B cell (primary cell): ENCODE results near the gene THY1. TPM values are rescaled to one million over a fixed set of nuclear protein-coding genes. Genes with fewer than 3 reads are reported as not detected.
A peak's percentile ranks its signal among the peaks of the same experiment; 100 is the strongest.

Source experiments
- ATAC-seq: fragments of 200-7000 bp; cut with Tn5 transposase; one replicate; pipeline ENCODE4 v1.10.0; 2021; ENCODE audit warnings: low read depth, mild to moderate bottlenecking, moderate number of reproducible peaks, moderate library complexity
- CTCF ChIA-PET: fragments of 350-600 bp; sonication (Branson Sonifier 250); formaldehyde crosslinking; loops from one replicate; lab custom pipeline; 2021; ENCODE audit warnings: antibody characterized with exemption, inconsistent platforms; lab: Charles Lee
- POLR2A ChIA-PET: fragments of 350-600 bp; sonication (Branson Sonifier 250); formaldehyde crosslinking; loops from one replicate; lab custom pipeline; 2021; ENCODE audit warnings: antibody characterized with exemption; lab: Charles Lee
- DNase-seq: peaks from one replicate; pipeline ENCODE4 v3.0.0; 2013
- H2AFZ ChIP-seq: 2 replicates; pipeline ENCODE4 v1.6.1; 2012; ENCODE audit warnings: mild to moderate bottlenecking, low read depth, low read length; ENCODE audit not compliant: insufficient read depth, poor library complexity, severe bottlenecking
- H3K27ac ChIP-seq, 2 donors: 1 replicate in 1 of 2; 2 replicates in 1 of 2; pipeline ENCODE4 v1.5.1; 2012 to 2013; ENCODE audit warnings: low read length in 2 of 2, mild to moderate bottlenecking in 2 of 2, moderate library complexity in 1 of 2
- H3K27me3 ChIP-seq, 4 experiments: fragments of 200-600 bp in 1 of 4; sonication (generic) in 1 of 4; replicated peaks in 1 of 4; 1 replicate in 2 of 4; 2 replicates in 2 of 4; pipeline versions ENCODE4 v1.6.1 to v1.7.0; 2013 to 2016; ENCODE audit warnings: low read length in 3 of 4, mild to moderate bottlenecking in 2 of 4, mixed read lengths in 1 of 4, moderate library complexity in 1 of 4; ENCODE audit not compliant: insufficient read depth in 4 of 4, control insufficient read depth in 3 of 4; ENCODE audit errors: control extremely low read depth in 1 of 4
- H3K36me3 ChIP-seq, 2 experiments: replicated peaks in 1 of 2; 1 replicate in 1 of 2; 2 replicates in 1 of 2; pipeline versions ENCODE4 v1.6.1 to v1.7.1; 2013; ENCODE audit warnings: low read length in 1 of 2; ENCODE audit not compliant: insufficient read depth in 2 of 2, control insufficient read depth in 1 of 2; ENCODE audit errors: control extremely low read depth in 1 of 2, extremely low read depth in 1 of 2
- H3K4me1 ChIP-seq, 2 donors: fragments of 200-600 bp in 1 of 2; sonication (generic) in 1 of 2; 1 replicate in 1 of 2; 2 replicates in 1 of 2; pipeline versions ENCODE4 v1.5.1 to v1.6.1; 2013 to 2017; ENCODE audit warnings: low read length in 2 of 2; ENCODE audit not compliant: control insufficient read depth in 2 of 2, insufficient read depth in 2 of 2
- H3K4me2 ChIP-seq: replicated peaks from 2 replicates; pipeline ENCODE3; 2012; ENCODE audit warnings: mild to moderate bottlenecking, low read depth, low read length; ENCODE audit not compliant: poor library complexity, severe bottlenecking
- H3K4me3 ChIP-seq, 5 experiments: fragments of 200-600 bp in 1 of 5; sonication (generic) in 1 of 5; 1 replicate in 3 of 5; 2 replicates in 2 of 5; pipeline versions ENCODE4 v1.5.1 to v1.7.0; 2011 to 2016; ENCODE audit warnings: low read length in 4 of 5, mild to moderate bottlenecking in 4 of 5, low read depth in 2 of 5, control low read depth in 1 of 5, moderate library complexity in 1 of 5; ENCODE audit not compliant: insufficient read depth in 1 of 5; ENCODE audit errors: control extremely low read depth in 1 of 5, extremely low read depth in 1 of 5
- H3K79me2 ChIP-seq: fragments of 200-600 bp; sonication (generic); one replicate; pipeline ENCODE4 v1.6.0; 2016; ENCODE audit warnings: low read length; ENCODE audit not compliant: control insufficient read depth, insufficient read depth
- H3K9ac ChIP-seq: fragments of 200-600 bp; sonication (generic); 2 replicates; pipeline ENCODE4 v1.6.1; 2017; ENCODE audit warnings: mild to moderate bottlenecking, low read length, moderate library complexity
- H3K9me3 ChIP-seq, 3 donors: one replicate each; pipeline versions ENCODE4 v1.6.1 to v1.7.1; 2013; ENCODE audit warnings: low read length in 2 of 3; ENCODE audit not compliant: control insufficient read depth in 2 of 3, insufficient read depth in 1 of 3; ENCODE audit errors: control extremely low read depth in 1 of 3
- H4K20me1 ChIP-seq: 2 replicates; pipeline ENCODE4 v1.6.0; 2012; ENCODE audit warnings: mild to moderate bottlenecking, low read length; ENCODE audit not compliant: insufficient read depth, control insufficient read depth, poor library complexity, severe bottlenecking
- H3K27ac Mint-ChIP-seq: one replicate; pipeline ENCODE4 v1.8.0; 2021; ENCODE audit warnings: mixed read lengths
- H3K27me3 Mint-ChIP-seq: one replicate; pipeline ENCODE4 v1.8.0; 2021; ENCODE audit warnings: mixed read lengths
- H3K4me1 Mint-ChIP-seq: one replicate; pipeline ENCODE4 v1.8.0; 2021; ENCODE audit warnings: mixed read lengths
- H3K4me3 Mint-ChIP-seq: one replicate; pipeline ENCODE4 v1.8.0; 2021; ENCODE audit warnings: mixed read lengths
- H3K9me3 Mint-ChIP-seq: one replicate; pipeline ENCODE4 v1.8.0; 2022; ENCODE audit warnings: mixed read lengths; ENCODE audit not compliant: insufficient read depth
- CTCF ChIP-seq: fragments of 200-600 bp; IDR thresholded peaks from one replicate; pipeline ENCODE4 v1.8.0; 2022; ENCODE audit warnings: antibody characterized with exemption, mild to moderate bottlenecking
- EZH2 ChIP-seq: IDR thresholded peaks from 2 replicates; pipeline ENCODE4 v1.6.1; 2012; ENCODE audit warnings: borderline replicate concordance, low read depth, mild to moderate bottlenecking, moderate library complexity, low read length; ENCODE audit not compliant: insufficient read depth, poor library complexity, severe bottlenecking
- WGBS: methylation state at CpG from one replicate; pipeline ENCODE4 v1.1.5; 2013; ENCODE audit warnings: missing lambda C conversion rate; ENCODE audit not compliant: insufficient coverage; 5-methylcytosine and 5-hydroxymethylcytosine counted together
- intact Hi-C: fragments of 100-400 bp; cut with micrococcal nuclease; formaldehyde crosslinking; loops from one replicate; pipeline ENCODE4 v1.10.0; 2022
- polyA minus RNA-seq: library from RNA; depleted of rRNA, polyadenylated mRNA; stranded (reverse); fragments of >200 nt; gene quantifications from 2 replicates; pipeline ENCODE4 v1.2.3, GENCODE V29; 2012
- polyA plus RNA-seq: library from polyadenylated mRNA; depleted of rRNA; stranded (reverse); fragments of >200 nt; gene quantifications from 2 replicates; pipeline ENCODE4 v1.2.3, GENCODE V29; 2012
- total RNA-seq, 2 donors: library from RNA; stranded (reverse); fragments of 120-200 nt in 1 of 2; gene quantifications; 1 replicate in 1 of 2; 2 replicates in 1 of 2; pipeline versions ENCODE4 v1.2.3 to v1.2.4, GENCODE V29; 2013 to 2022

The THY1 gene
- total RNA-seq (not detected in 2 replicates), polyA plus RNA-seq (not detected in 2 replicates), polyA minus RNA-seq (not detected in 2 replicates)
- total RNA-seq (2013), result 3.1 TPM

- H2AFZ ChIP-seq, result peak within 1 kb of the TSS; percentile 42
- H3K9me3 ChIP-seq, result peaks cover 0 to 13% (median 0%) of the 10 kb centered on the region in 3 donors
- CTCF ChIA-PET, result no interaction called here
- Mint-ChIP-seq H3K4me1 (peaks cover 16% of the 10 kb centered on the region), H3K27ac (no peak within 1 kb of the TSS), H3K27me3 (peaks cover 71% of the 10 kb centered on the region), H3K9me3 (no peaks in the 10 kb centered on the region), H3K4me3 (peak within 1 kb of the TSS; percentile 44)
- TF ChIP-seq CTCF, result no peak
- peak within 1 kb of the TSS; percentile 60 for H3K4me2 ChIP-seq
- H3K27ac ChIP-seq, result no peak within 1 kb of the TSS
- DNase-seq (no peak), ATAC-seq (no peak)
- intact Hi-C loops, result no loop called here
- no peaks in the 10 kb centered on the region for H4K20me1 ChIP-seq
- POLR2A ChIA-PET, result no interaction called here
- H3K79me2 ChIP-seq, result no peaks in the 10 kb centered on the region
- no peak within 1 kb of the TSS for H3K9ac ChIP-seq
- H3K4me3 ChIP-seq, result no peak within 1 kb of the TSS
- no peaks in the 10 kb centered on the region for H3K36me3 ChIP-seq
- WGBS, result 3% methylated on average over 31 of the region's 41 CpGs
- H3K27me3 ChIP-seq, result peaks cover 0 to 41% (median 21%) of the 10 kb centered on the region in 4 experiments
- H3K4me1 ChIP-seq, result peaks cover 17 to 18% of the 10 kb centered on the region in 2 donors
Measured at GRCh38 chr11:119422809-119423508, at the start of gene THY1. THY1 (minus strand) TSS chr11:119423172; CDS start chr11:119420905, 2,267 bp downstream.

GRCh38 chr11:119472186-119472855, 49.3 kb upstream of the THY1 start:
- Mint-ChIP-seq H3K27me3 (peaks cover 57% of the 10 kb centered on the region), H3K9me3 (peaks cover 3% of the 10 kb centered on the region), H3K27ac (no peak overlapping the region), H3K4me1 (no peaks in the 10 kb centered on the region), H3K4me3 (no peak overlapping the region)
- DNase-seq (no peak), ATAC-seq (no peak)
- Histone ChIP-seq H3K4me3 (no peak overlapping the region), H3K9ac (no peak overlapping the region), H3K27me3 (peaks cover 0 to 17% (median 7%) of the 10 kb centered on the region in 4 experiments), H3K4me1 (no peaks in the 10 kb centered on the region), H3K9me3 (peaks cover 0 to 8% (median 0%) of the 10 kb centered on the region in 3 donors), H3K36me3 (no peaks in the 10 kb centered on the region), H3K79me2 (no peaks in the 10 kb centered on the region), H2AFZ (no peak overlapping the region), H3K4me2 (no peak overlapping the region), H3K27ac (no peak overlapping the region), H4K20me1 (no peaks in the 10 kb centered on the region)
- POLR2A ChIA-PET, result no interaction called here
- intact Hi-C loops, result no loop called here
- CTCF ChIA-PET, result no interaction called here
- no peak for TF ChIP-seq CTCF
- TF ChIP-seq EZH2, result no peak
- WGBS, result 89% methylated on average over 10 of the region's 10 CpGs
